Vagina (tissue), 2 donors: ENCODE results near the gene LPP.

Source experiments
- POLR2A ChIP-seq, 2 donors: fragments of 450-650 bp; IDR thresholded peaks; one replicate each; pipeline ENCODE4 v1.6.1; 2017; ENCODE audit warnings: antibody characterized with exemption in 2 of 2, mild to moderate bottlenecking in 2 of 2, moderate library complexity in 2 of 2
- POLR2AphosphoS5 ChIP-seq, 2 donors: sonication (generic); formaldehyde crosslinking; IDR thresholded peaks; one replicate each; pipeline ENCODE4 v1.9.0; 2017; ENCODE audit warnings: antibody characterized with exemption in 2 of 2, mild to moderate bottlenecking in 2 of 2, low read depth in 1 of 2; ENCODE audit not compliant: insufficient read depth in 1 of 2
- TF ChIP-seq, protein P1 (sequence below), 3 experiments: fragments of 450-650 bp in 2 of 3; fragments of 200-600 bp in 1 of 3; sonication (generic) in 1 of 3; IDR thresholded peaks; one replicate each; pipeline ENCODE4 v1.5.1; 2017 to 2019; ENCODE audit warnings: antibody characterized with exemption in 3 of 3, mild to moderate bottlenecking in 2 of 3, moderate library complexity in 2 of 3

DNA sequence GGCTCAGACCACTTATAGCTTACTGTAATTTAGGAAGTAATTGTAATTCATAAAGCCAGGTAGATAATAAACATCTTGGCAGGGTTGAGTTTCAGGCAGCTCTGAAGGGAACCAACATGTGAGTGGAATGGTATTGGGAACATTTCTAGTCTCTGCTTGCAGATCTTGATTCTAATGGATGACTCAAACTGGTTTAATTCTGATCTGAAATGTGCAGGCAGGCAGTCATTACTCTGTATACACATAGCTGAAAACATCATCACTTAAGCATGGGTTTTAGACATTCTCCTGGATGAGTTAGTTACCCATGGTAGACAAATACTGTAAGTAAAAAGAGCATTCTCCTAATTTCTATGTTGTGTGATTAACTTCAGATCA lies 700.8 kb downstream of the LPP start:
- TF ChIP-seq, protein P1, sequence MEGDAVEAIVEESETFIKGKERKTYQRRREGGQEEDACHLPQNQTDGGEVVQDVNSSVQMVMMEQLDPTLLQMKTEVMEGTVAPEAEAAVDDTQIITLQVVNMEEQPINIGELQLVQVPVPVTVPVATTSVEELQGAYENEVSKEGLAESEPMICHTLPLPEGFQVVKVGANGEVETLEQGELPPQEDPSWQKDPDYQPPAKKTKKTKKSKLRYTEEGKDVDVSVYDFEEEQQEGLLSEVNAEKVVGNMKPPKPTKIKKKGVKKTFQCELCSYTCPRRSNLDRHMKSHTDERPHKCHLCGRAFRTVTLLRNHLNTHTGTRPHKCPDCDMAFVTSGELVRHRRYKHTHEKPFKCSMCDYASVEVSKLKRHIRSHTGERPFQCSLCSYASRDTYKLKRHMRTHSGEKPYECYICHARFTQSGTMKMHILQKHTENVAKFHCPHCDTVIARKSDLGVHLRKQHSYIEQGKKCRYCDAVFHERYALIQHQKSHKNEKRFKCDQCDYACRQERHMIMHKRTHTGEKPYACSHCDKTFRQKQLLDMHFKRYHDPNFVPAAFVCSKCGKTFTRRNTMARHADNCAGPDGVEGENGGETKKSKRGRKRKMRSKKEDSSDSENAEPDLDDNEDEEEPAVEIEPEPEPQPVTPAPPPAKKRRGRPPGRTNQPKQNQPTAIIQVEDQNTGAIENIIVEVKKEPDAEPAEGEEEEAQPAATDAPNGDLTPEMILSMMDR (IDR thresholded peaks at IDR 0.05): no peak
- no peak for TF ChIP-seq POLR2A (IDR thresholded peaks at IDR 0.05)
- TF ChIP-seq POLR2AphosphoS5 (IDR thresholded peaks at IDR 0.05; ENCODE audit: insufficient read depth in 1 of 2, low read depth in 1 of 2): peak in 1 of 2 donors; percentile 42
